Activated CD4-positive, alpha-beta T cell treated with anti-CD3 and anti-CD28 coated beads, Interleukin-2, amount 50 U/mL, for 48 hours (primary cell): Measurements from ENCODE around the gene KAT8.

Experiments used
- DNase-seq, 2 experiments: peaks; one replicate each; pipeline ENCODE4 v3.0.0-alpha.2; 2020

The KAT8 gene

GRCh38 chr16:31108035-31108793 is 9.2 kb upstream of the KAT8 start, which contains the start of gene BCKDK:
Gene BCKDK (plus strand): TSS chr16:31108386. CDS start chr16:31109224, 838 bp downstream.
- DNase-seq: peak; percentile 84 to 89

GRCh38 chr16:31108794-31109558 is 8.5 kb upstream of the KAT8 start:
- no peak for DNase-seq

- DNase-seq: no peak
Measured at GRCh38 chr16:31109622-31110021, 7.8 kb upstream of the KAT8 start.

- DNase-seq: no peak
Measured at GRCh38 chr16:31110106-31111034, 7.1 kb upstream of the KAT8 start.

GRCh38 chr16:31111881-31112466 is 5.5 kb upstream of the KAT8 start:
- no peak for DNase-seq

GRCh38 chr16:31112711-31113110 is 4.8 kb upstream of the KAT8 start:
- DNase-seq: no peak

- no peak for DNase-seq
Measured at GRCh38 chr16:31113121-31114120, 4.0 kb upstream of the KAT8 start.

GRCh38 chr16:31114468-31114867 is 3.0 kb upstream of the KAT8 start:
- no peak for DNase-seq

GRCh38 chr16:31118223-31119155 is 1.0 kb downstream of the KAT8 start:
- DNase-seq: no peak

GRCh38 chr16:31120129-31120528 is 2.7 kb downstream of the KAT8 start:
- no peak for DNase-seq

- DNase-seq: no peak
Measured at GRCh38 chr16:31125844-31126243, 8.4 kb downstream of the KAT8 start.

- DNase-seq: no peak
Measured at GRCh38 chr16:31127182-31127581, 9.7 kb downstream of the KAT8 start.

- DNase-seq: no peak
Measured at GRCh38 chr16:31128711-31129567, 11.5 kb downstream of the KAT8 start.

GRCh38 chr16:31129568-31130335 is 12.3 kb downstream of the KAT8 start:
- DNase-seq: no peak

- DNase-seq: no peak
Measured at GRCh38 chr16:31130336-31130891, 12.9 kb downstream of the KAT8 start.

- no peak for DNase-seq
Measured at GRCh38 chr16:31130899-31131298, 13.4 kb downstream of the KAT8 start.

- no peak for DNase-seq
Measured at GRCh38 chr16:31131416-31131815, 14.0 kb downstream of the KAT8 start.

- DNase-seq: no peak
Measured at GRCh38 chr16:31131841-31132271, 14.4 kb downstream of the KAT8 start.
